ENCODE data around the gene RENBP.

Gene RENBP

GRCh38 chrX:153932220-153932915 lies 12.1 kb downstream of the RENBP start:
- Histone ChIP-seq H2AFZ (no peak overlapping the region), H3K36me3 (ENCODE audit: control insufficient read depth, insufficient read depth, low read length) (no peaks in the 10 kb centered on the region)

GRCh38 chrX:153931748-153932147 lies 12.7 kb downstream of the RENBP start:
- no peak overlapping the region for H3K4me2 ChIP-seq (ENCODE audit: low read length)
- H3K79me2 ChIP-seq = no peaks in the 10 kb centered on the region
- no peak overlapping the region for H3K27ac ChIP-seq
- H3K4me1 ChIP-seq = peaks cover 8% of the 10 kb centered on the region
- no peaks in the 10 kb centered on the region for H3K36me3 ChIP-seq (ENCODE audit: control insufficient read depth, insufficient read depth, low read length)
- H3K9me3 ChIP-seq (ENCODE audit: control insufficient read depth, low read length) = no peaks in the 10 kb centered on the region
- no peak overlapping the region for H3K4me3 ChIP-seq (ENCODE audit: low read depth, low read length)
- H3K9ac ChIP-seq = no peak overlapping the region
- H3K27me3 ChIP-seq (ENCODE audit: control insufficient read depth, insufficient read depth, low read length) = no peaks in the 10 kb centered on the region
- TF ChIP-seq CTCF (IDR thresholded peaks at IDR 0.05) = no peak
- H2AFZ ChIP-seq = no peak overlapping the region

More at GRCh38 chrX:153932220-153932915, 12.1 kb downstream of the RENBP start:
- Histone ChIP-seq H3K27me3 (ENCODE audit: control insufficient read depth, insufficient read depth, low read length) (no peaks in the 10 kb centered on the region), H3K27ac (no peak overlapping the region), H3K4me3 (ENCODE audit: low read depth, low read length) (no peak overlapping the region), H3K4me1 (peaks cover 2% of the 10 kb centered on the region), H3K9ac (no peak overlapping the region), H3K4me2 (ENCODE audit: low read length) (no peak overlapping the region), H3K9me3 (ENCODE audit: control insufficient read depth, low read length) (no peaks in the 10 kb centered on the region), H3K79me2 (no peaks in the 10 kb centered on the region)
- TF ChIP-seq CTCF (IDR thresholded peaks at IDR 0.05) = no peak

GRCh38 chrX:153931151-153931550 lies 13.3 kb downstream of the RENBP start:
- Histone ChIP-seq H3K36me3 (ENCODE audit: control insufficient read depth, insufficient read depth, low read length) (no peaks in the 10 kb centered on the region), H3K9me3 (ENCODE audit: control insufficient read depth, low read length) (no peaks in the 10 kb centered on the region), H2AFZ (no peak overlapping the region), H3K27ac (no peak overlapping the region), H3K9ac (no peak overlapping the region), H3K27me3 (ENCODE audit: control insufficient read depth, insufficient read depth, low read length) (no peaks in the 10 kb centered on the region), H3K4me1 (peaks cover 12% of the 10 kb centered on the region), H3K79me2 (no peaks in the 10 kb centered on the region), H3K4me2 (ENCODE audit: low read length) (no peak overlapping the region), H3K4me3 (ENCODE audit: low read depth, low read length) (no peak overlapping the region)
- no peak for TF ChIP-seq CTCF (IDR thresholded peaks at IDR 0.05)

- no peaks in the 10 kb centered on the region for H3K27me3 ChIP-seq (ENCODE audit: control insufficient read depth, insufficient read depth, low read length)
- H3K4me3 ChIP-seq (ENCODE audit: low read depth, low read length) = no peak overlapping the region
- no peaks in the 10 kb centered on the region for H3K79me2 ChIP-seq
- H3K27ac ChIP-seq = no peak overlapping the region
- no peaks in the 10 kb centered on the region for H3K9me3 ChIP-seq (ENCODE audit: control insufficient read depth, low read length)
- no peak for TF ChIP-seq CTCF (IDR thresholded peaks at IDR 0.05)
- H3K9ac ChIP-seq = no peak overlapping the region
- H3K36me3 ChIP-seq (ENCODE audit: control insufficient read depth, insufficient read depth, low read length) = no peaks in the 10 kb centered on the region
- H3K4me1 ChIP-seq = peaks cover 12% of the 10 kb centered on the region
- H3K4me2 ChIP-seq (ENCODE audit: low read length) = no peak overlapping the region
- no peak overlapping the region for H2AFZ ChIP-seq
Observed at GRCh38 chrX:153930011-153930910, 14.2 kb downstream of the RENBP start.
